Activated CD4-positive, alpha-beta T cell treated with anti-CD3 and anti-CD28 coated beads, Interleukin-2, Interleukin-6, amounts not matched to agents 100 ng/mL and 50 ng/mL, durations not matched to agents 16 hours and 8 hours (primary cell): ENCODE results near the gene TMC7.

ENCODE experiments used
- DNase-seq: peaks from one replicate; pipeline ENCODE4 v3.0.0-alpha.2; 2020

Gene TMC7

DNA sequence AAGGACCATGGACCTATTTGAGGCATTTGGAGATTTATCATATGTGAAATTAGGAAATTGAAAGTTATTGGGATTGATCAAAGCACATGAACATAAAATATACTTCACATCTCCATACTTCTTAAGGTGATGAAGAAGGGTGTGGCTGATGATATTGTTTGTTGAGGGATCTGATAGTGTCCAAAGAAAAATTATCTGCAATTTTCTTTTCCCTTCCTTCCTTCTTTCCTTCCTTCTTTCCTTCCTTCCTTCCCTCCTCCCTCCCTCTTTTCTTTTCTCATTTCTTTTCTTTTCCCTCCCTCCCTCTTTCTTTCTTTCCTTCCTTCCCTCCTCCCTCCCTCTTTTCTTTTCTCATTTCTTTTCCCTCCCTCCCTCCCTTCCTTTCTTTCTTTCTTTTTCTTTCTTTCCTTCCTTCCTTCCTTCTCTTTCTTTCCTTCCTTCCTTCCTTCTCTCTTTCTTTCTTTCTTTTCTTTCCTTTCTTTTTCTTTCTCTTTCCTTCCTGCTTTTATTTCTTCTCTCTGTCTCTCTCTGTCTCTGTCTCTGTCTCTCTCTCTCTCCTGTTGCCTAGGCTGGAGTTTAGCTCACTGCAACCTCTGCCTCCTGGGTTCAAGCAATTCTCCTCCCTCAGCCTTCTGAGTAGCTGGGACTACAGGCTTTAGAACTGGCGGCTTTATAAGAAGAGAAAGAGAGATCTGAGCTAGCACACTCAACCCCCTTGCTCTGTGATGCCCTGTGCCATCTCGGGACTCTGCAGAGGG, 109.1 kb downstream of the TMC7 start:
- no peak for DNase-seq

DNA sequence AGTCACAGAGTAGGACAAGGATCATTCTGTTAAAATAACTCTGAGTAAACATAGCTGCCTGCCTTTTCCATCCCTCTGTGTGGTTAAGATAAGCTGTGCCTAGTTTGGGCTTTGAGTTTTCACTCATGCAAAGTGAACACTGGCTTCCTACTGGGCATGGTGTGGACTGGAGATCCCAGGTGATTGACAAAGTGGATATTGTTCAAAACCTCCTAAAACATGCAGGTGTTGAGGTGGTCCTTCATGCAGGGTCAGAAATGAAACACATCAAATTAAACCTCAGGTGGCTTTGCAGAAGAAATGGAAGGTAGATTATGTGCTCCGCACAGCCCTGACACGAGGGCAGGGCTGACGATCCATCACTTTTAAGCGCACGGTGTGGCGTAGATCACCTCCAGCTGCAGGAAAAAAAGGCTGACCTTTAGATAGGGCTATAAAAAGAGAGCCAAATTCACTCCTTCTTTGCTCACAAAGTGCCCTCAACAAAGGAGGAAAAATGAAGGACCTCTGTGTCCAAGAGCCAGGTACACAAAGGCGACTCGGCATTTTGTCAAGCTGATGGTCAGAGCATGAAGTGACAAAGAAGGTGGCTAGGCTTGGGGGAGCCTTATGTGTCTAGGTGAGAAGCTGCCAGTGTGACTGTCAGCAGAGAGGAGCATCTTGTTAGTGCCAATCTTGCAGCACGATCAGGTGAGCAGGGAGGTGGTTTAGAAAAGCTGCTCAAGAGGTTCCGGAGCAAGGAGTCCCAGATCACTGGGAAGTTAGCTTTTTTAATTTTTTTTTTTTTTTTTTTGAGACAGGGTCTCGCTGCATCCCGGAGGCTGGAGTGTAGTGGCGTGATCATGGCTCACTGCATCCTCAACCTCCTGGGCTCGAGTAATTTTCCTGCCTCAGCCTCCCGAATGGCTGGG, 110.2 kb downstream of the TMC7 start:
- DNase-seq = no peak

DNA sequence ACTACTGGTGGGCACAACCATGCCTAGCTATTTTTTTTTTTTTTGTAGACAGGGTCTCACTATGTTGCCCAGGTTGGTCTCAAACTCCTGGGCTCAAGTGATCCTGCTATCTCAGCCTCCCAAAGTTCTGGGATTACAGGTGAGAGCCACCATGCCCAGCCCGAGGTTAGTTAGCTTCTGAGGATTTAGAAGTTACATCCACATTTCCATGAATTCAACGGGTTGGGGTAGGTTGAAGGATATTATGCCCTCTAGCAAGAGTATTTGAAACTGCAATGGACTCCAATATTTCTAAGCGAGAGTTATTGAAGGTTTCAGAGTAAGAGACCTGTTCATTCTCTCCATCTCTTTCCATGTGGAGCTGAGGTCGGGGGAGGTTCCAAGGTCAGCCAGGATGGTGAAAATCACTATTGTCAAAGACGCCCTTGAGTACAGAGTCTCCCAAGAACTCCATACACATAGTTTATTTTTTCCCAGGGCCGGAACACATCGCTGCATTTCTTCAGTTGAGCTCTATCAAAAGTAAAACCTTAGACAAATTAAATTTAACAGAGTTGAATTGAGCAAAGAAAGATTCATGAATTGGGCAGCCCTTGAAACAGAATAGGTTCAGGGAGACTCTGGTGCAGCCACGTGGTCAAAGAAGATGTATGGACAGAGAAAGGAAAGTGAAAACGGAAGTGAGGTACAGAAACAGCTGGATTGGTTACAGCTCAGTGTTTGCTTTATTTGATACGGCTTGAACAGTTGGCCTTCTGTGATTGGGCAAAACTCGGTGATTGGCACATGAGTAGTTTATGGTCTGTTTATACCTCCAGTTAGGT, 111.0 kb downstream of the TMC7 start:
- peak; percentile 40 for DNase-seq

DNA sequence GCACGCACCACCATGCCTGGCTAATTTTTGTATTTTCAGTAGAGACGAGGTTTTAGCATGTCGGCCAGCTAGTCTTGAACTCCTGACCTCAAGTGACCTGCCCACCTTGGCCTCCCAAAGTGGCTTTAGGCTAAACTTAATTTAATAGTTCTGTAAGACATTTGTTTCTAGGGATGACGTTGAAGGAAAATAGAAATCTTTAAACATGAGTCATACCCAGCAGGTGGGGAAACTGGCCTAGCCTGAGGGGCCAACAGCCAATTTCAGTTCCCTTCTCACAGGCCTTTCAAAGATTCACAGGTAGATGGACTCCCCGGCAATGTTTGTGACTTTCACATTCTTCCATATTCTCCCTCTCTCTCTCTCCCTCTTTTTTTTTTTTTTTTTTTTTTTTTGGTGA, 111.9 kb downstream of the TMC7 start:
- no peak for DNase-seq

DNA sequence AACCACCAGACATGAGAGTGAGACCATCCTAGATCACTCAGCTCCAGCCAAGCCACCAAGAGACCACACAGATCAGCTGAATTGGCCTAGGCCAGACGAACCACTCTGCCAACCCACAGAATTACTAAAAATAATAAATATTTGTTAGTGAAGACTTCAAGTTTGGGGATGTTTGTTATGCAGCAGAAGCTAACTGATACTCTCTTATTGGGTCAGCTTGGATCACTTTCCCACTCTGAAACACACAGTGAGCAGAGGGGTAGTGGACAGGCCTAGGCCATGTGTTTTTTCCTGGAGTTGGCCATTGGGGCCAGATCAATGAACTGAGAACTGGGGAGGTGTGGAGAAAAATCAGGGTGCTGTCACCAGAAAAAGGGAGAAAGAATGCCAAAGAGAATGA, 114.4 kb downstream of the TMC7 start:
- no peak for DNase-seq

DNA sequence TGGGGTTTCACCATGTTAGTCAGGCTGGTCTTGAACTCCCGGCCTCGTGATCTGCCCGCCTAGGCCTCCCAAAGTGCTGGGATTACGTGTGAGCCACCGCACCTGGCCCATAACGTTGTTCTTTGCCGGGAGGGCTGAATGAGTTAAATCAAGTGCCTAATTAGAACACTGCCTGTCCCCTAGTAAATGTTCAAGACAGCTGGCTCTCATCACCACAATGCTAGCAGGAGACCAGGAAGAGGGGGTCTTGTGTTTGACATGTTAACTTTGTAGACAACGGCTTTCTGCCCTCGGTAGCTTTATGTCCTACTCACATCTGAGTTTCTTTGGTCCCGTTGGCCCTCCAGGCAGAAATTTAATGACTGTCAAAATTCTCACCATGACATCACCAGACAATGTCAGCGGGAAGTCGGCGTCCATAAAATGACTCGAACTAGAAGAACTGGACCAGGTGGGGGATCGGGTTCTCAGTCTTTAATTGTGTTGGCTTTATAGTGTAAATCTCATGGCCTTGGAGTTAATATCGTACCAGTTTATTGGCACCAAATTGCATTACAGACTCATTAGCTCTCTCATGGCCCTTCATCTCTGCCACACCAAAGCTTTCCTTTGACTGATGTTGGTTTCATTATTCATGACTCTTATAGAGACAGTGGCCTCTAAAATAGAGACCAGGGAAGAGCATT, 118.6 kb downstream of the TMC7 start:
- DNase-seq = no peak

DNA sequence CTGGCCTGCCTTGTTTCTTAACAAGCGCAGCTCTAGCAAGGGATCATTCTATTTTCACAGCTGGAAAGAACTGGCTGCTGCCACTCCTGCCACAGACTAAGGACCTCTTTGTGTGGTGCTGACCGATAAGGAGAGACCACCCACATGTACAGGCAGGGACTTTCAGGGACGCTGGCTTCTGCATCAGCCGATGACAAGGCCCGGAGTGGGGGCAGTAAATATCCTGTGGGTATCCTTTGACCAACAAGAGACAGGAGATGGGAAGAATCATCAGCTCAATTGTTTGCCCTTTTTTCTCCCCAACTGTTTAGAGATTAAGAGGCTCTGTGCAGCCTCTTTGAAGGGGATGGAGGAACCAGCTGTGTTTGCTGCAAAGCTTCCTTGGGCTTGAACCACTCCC, 120.9 kb downstream of the TMC7 start:
- no peak for DNase-seq

DNA sequence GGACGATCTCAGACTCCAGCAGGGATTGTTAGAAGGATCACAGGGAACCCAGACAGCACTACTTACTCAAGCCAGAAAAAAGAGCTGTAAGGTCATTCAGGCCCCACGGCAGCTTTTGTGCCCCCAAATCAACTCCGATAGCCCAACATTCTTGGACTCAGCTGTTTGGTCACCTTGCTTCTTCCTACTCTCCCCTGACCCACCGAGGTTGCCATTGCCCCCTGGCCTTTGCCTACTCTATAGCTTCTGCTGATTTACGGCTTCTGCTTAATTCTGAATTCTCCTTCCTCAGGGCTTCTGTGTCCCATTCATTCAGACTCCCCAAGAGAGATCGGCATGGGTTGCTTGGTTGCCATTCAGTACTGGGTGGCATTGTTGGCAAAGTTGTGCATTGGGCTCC, 121.4 kb downstream of the TMC7 start:
- DNase-seq = no peak

DNA sequence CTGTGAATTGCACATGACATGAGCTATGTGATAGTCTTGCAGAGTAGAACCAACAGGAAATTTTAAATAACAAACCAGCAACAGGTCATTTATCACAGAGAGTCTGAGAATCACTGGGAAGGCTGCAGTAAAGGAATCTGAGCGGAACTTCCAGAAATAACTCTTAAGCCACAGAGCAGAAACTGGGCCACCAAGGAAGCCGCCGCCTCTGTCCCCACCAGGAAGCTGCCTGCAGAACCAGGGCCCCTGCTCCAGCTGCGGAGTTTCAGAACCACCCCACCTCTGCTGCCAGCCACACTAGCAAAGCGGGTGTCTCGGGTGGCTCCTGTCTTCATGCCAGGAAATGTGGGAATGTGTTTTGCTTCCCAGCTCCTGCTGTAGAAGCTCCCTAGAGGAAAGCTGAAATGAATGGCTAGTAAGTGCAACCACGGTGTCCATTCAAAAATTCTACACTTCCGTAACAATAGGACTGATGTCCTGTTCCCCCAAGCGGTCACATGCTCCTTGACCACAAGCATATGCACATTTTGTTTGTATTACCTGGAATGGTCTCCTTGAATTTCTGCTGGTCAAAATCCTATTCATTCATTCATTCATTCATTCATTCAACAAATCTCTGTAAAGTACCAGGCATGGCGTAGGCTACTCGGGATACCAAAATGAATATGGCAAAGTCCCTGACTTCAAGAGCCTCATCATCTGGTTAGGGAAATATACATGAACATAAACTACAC, 122.3 kb downstream of the TMC7 start:
- no peak for DNase-seq

DNA sequence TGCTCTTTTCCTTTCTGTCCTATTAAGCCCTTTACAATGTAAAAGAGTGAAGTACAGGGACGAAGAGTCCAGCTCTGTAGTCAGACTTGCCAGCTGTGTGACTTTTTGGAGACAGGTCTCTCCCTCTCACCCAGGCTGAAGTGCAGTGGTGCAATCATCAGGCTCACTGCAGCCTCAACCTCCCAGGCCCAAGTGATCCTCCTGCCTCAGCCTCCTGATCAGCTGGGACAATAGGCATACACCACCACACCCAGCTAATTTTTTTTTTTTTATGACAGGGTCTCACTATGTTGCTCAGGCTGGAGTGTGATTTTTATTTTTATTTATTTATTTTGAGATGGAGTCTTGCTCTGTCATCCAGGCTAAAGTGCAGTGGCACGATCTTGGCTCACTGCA, 122.9 kb downstream of the TMC7 start:
- no peak for DNase-seq

DNA sequence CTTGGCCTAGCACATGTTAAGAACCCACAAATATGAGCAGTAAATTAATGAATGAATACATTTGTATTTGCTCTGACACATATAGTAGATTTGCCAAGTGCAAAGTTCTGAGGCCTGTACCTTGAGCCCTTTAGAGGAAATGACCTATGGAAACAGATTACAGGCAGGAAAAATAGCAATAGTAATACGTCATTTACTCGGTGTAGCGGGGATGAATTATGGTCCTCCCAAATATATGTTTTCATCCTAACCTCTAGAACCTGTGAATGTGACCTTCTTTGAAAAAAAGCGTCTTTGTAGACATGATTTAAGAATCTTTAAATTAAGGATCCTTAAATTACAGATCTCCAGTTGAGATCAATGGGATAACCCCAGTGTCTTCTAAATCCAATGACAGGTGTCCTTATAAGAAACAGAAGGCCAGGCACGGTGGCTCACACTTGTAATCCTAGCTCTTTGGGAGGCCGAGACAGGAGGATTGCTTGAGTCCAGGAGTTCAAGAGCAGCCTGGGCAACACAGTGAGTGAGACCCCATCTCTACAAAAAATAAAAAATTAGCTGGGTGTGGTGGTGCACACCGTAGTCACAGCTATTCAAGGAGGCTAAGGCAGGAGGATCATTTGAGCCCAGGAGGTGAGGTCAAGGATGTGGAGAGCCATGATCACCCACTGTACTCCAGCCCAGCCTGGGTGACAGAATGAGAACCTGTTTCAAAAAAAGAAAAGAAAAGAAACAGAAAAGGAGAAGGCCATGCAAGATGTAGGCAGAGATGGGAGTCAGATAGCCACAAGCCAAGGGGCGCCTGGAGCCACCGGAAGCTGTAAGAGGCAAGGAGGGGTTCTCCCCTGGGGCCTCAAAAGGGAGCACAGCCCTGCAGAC, 124.9 kb downstream of the TMC7 start:
- no peak for DNase-seq

DNA sequence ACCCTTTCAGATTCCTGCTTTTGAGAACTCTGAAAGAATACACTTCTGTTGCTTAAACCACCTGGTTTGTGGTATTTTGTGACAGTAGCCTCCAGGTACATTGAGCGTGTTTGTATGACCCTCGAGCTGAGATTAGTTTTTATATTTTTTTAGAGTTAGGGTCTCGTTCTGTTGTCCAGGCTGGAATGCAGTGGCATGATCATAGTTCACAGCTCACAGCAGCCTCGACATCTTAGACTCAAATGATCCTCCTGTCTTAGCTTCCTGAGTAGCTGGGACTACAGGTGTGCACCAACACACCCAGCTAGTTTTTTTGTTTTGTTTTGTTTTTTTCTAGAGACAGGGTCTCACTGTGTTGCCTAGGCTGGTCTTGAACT, 125.5 kb downstream of the TMC7 start:
- DNase-seq = no peak

DNA sequence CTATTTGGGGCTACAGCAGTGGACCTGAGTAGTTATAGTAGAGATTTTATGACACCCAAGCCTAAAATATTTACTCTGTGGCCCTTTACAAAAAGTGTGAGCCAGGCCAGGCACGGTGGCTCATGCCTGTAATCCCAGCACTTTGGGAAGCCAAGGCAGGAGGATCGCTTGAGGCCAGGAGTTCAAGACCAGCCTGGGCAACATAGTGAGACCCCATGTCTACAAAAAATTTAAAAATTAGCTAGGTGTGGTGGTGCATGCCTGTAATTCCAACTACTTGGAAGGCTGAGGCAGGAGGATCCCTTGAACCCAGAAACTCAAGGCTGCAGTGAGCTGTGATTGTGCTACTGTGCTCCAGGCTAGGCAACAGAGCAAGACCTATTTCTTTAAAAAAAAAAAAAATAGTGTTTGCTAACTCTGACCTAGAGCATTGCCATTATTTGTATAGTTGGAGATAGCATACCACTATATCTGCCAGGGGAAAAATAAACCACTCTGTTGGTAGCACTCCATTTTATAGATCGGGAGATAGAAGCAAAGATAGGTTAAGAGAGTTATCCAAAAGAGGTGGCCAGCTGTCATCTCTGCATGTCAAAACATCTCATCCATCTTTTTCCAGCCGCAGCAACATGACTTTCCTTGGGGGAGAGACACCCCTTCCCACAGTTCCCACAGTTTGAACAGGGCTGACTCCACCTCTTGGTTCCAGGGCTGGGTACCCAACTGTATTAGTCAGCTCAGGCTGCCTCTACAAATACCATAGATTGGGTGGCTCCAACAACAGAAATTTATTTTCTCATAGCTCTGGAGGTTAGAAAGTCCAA, 127.0 kb downstream of the TMC7 start:
- no peak for DNase-seq

DNA sequence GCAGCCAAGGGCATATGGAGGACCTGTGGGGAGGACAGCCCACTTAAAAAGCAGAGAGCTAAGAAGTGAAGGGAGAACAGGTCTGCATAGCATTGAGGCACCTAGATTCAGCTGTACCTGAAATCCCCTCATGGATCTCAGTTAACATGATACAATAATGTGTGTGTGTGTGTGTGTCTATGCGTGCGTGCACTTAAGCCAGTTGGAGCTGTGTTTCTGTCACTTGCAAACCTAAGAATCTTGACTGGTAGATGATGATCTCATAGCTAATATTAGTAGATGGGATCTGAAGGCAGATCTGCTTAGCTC, 128.3 kb downstream of the TMC7 start:
- no peak for DNase-seq
